A673 (cell line): ENCODE results near the gene CNGA1.

Source experiments
- EZH2 ChIP-seq: fragments of 200-600 bp; sonication (generic); IDR thresholded peaks from 2 replicates; pipeline ENCODE4 v1.6.1; 2017; ENCODE audit warnings: borderline replicate concordance, low read depth, mild to moderate bottlenecking, mixed read lengths, antibody characterized with exemption, low read length; ENCODE audit not compliant: poor library complexity, severe bottlenecking
- TF ChIP-seq, protein P1 (sequence below): fragments of 300-800, 200-600 bp; sonication (generic); conservative IDR thresholded peaks from 2 replicates; pipeline ENCODE4 v1.5.1; 2017; ENCODE audit warnings: low read depth, mild to moderate bottlenecking, antibody characterized with exemption, low read length, moderate library complexity, mixed read lengths

DNA sequence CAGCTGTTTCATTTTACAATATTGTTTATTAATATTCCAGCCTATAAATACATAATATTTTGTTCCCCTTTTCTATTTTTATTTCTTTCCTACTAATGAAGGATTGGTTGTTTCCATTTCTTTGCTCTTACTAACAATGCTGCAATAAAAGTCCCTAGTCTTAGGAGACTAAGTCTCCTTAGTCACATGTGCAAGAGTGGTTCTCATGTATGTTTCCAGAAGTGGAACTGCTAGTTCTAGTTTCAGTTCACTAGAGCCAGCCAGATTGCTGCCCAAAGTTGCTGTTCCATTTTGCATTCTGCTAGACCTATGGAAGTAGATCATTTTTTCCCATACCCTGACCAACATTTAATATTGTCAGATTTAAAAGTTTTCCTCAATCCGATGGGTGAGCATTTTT is 44.3 kb downstream of the CNGA1 start:
- TF ChIP-seq, protein P1, sequence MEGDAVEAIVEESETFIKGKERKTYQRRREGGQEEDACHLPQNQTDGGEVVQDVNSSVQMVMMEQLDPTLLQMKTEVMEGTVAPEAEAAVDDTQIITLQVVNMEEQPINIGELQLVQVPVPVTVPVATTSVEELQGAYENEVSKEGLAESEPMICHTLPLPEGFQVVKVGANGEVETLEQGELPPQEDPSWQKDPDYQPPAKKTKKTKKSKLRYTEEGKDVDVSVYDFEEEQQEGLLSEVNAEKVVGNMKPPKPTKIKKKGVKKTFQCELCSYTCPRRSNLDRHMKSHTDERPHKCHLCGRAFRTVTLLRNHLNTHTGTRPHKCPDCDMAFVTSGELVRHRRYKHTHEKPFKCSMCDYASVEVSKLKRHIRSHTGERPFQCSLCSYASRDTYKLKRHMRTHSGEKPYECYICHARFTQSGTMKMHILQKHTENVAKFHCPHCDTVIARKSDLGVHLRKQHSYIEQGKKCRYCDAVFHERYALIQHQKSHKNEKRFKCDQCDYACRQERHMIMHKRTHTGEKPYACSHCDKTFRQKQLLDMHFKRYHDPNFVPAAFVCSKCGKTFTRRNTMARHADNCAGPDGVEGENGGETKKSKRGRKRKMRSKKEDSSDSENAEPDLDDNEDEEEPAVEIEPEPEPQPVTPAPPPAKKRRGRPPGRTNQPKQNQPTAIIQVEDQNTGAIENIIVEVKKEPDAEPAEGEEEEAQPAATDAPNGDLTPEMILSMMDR = no peak
- TF ChIP-seq EZH2 = no peak
